ENCODE measurements around the gene SORL1. TPM values are rescaled to one million over a fixed set of nuclear protein-coding genes. Genes with fewer than 3 reads are reported as not detected.

The SORL1 gene
- total and polyA plus RNA-seq, 2 experiments from 2014 or later = 0.26 to 0.54 TPM

DNA sequence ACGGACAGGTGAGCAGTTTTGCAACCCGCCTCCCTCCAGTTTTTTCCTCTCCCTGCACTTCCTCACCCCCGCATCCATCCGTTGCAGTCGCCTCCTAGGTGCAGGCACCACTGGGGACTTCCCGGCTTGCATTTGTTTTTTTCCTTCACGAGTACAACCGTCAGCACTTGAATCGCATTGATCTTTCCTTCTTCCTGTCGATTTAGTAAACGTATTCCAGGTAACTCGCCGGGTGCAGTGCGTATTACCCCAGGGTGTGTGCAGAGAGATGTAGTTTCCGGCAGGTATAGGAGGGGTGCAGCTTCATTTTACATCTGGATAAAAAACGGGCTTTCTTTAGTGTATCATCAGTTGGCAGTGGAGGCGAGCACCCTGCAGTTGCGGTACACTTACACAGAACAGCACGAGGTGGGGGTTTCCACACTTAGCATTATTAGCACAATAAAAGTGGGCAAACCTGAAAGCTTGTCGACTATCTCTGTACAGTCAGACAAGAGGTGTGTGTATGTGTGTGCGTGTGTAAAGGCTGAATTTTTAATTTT is 566 bp downstream of the SORL1 start, which contains the start of gene SORL1-AS1:
SORL1-AS1 (minus strand) TSS at position 359 of the 542 bp plus-strand sequence.
- Histone ChIP-seq H4K20me1 (ENCODE audit: insufficient read depth) (no peaks in the 10 kb centered on the region), H2AFZ (peak within 1 kb of the TSS; percentile 78), H3K27me3 (replicated peaks; ENCODE audit: insufficient read depth) (peaks cover 47% of the 10 kb centered on the region), H3K4me3 (peak within 1 kb of the TSS; percentile 75), H3K27ac (no peak within 1 kb of the TSS), H3K4me2 (ENCODE audit: unreplicated experiment) (peak within 1 kb of the TSS; percentile 77), H3K9me3 (ENCODE audit: low read depth) (no peaks in the 10 kb centered on the region), H3K79me2 (ENCODE audit: insufficient read depth) (no peaks in the 10 kb centered on the region), H3K36me3 (ENCODE audit: low read depth) (no peaks in the 10 kb centered on the region), H3K4me1 (ENCODE audit: insufficient read depth) (no peaks in the 10 kb centered on the region), H3K9me2 (ENCODE audit: insufficient read depth) (no peaks in the 10 kb centered on the region), H3K9ac (no peak within 1 kb of the TSS), H3F3A (ENCODE audit: insufficient read depth) (no peaks in the 10 kb centered on the region)
- in situ Hi-C loops (cut with MboI) = no loop called here
- 7% methylated on average over 21 of the region's 21 CpGs for WGBS, 2 experiments (ENCODE audit: low coverage in 1 of 2, low lambda C conversion rate in 2 of 2, missing lambda C conversion rate in 2 of 2)
- no peak for DNase-seq
- TF ChIP-seq EZH2 (IDR thresholded peaks at IDR 0.05; ENCODE audit: insufficient read depth, poor library complexity, severe bottlenecking) (no peak), EZH2phosphoT487 (IDR thresholded peaks at IDR 0.05; ENCODE audit: insufficient read depth, low read depth) (no peak)

DNA sequence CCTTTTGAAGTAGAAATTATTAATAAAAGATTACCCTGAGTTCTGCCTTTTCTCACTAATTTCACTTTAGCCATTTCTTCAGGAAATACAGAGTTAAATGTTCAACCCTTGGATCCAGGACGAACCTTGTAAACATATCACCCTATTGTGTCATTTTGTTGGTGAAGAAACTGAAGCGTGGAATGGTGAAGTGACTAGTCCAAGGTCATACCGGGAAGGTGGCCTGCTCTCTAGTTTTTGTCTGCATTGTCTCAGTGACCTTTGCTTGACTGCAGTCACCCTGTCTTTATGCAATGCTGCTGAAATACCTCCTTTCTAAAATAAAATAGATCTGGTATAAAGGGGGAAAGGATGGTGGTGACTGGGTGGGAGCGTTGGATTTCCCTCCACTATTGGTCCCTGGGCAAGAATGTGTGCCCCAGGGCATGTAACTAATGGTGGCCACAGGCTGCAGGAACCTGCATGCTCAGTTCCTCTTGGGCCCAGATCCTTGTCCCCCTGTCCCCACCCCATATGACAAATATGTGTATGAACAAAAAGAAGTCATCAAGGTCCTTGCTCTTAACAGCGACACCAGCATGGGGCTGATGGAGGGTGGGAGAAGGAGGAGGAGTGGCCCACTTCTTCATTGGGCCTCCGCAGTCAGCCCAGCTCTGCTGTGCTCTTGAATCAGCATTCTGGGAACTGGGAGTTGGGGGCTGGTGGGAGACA is 1.6 kb downstream of the SORL1 start:
- Histone ChIP-seq H3K27ac (no peak overlapping the region), H2AFZ (no peak overlapping the region), H3K9ac (no peak overlapping the region), H4K20me1 (ENCODE audit: insufficient read depth) (no peaks in the 10 kb centered on the region), H3K36me3 (ENCODE audit: low read depth) (no peaks in the 10 kb centered on the region), H3K9me3 (ENCODE audit: low read depth) (no peaks in the 10 kb centered on the region), H3K4me3 (no peak overlapping the region), H3K9me2 (ENCODE audit: insufficient read depth) (no peaks in the 10 kb centered on the region), H3K4me2 (ENCODE audit: unreplicated experiment) (no peak overlapping the region), H3F3A (ENCODE audit: insufficient read depth) (no peaks in the 10 kb centered on the region), H3K4me1 (ENCODE audit: insufficient read depth) (no peaks in the 10 kb centered on the region), H3K27me3 (replicated peaks; ENCODE audit: insufficient read depth) (peaks cover 50% of the 10 kb centered on the region), H3K79me2 (ENCODE audit: insufficient read depth) (no peaks in the 10 kb centered on the region)
- TF ChIP-seq EZH2phosphoT487 (IDR thresholded peaks at IDR 0.05; ENCODE audit: insufficient read depth, low read depth) (no peak), EZH2 (IDR thresholded peaks at IDR 0.05; ENCODE audit: insufficient read depth, poor library complexity, severe bottlenecking) (no peak)
- 89 to 91% methylated on average over 6 of the region's 6 CpGs for WGBS, 2 experiments (ENCODE audit: low coverage in 1 of 2, low lambda C conversion rate in 2 of 2, missing lambda C conversion rate in 2 of 2)
- DNase-seq = no peak
- in situ Hi-C loops (cut with MboI) = no loop called here

DNA sequence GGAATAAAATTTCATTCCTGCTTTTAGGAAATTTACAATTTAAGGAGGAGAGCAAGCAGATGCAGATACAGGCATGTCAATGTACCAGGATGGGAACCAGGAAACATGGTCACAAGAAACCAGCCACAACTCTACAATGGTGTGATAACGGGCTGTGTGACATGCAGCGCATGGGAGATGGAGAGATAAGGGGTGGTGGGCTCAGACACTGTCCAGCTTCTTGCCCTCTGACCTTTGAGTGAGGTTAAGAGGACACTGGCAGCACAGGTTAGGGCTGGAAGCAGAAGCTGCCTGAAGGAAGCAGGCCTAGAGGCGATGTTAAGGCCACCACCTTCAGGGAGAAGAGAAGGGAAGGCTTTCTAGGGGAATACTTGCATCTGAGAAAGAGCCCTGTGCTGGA is 3.0 kb downstream of the SORL1 start:
- H3K27me3 ChIP-seq (replicated peaks; ENCODE audit: insufficient read depth) = peaks cover 49% of the 10 kb centered on the region
- TF ChIP-seq EZH2phosphoT487 (IDR thresholded peaks at IDR 0.05; ENCODE audit: insufficient read depth, low read depth) = no peak
- no peak for TF ChIP-seq EZH2 (IDR thresholded peaks at IDR 0.05; ENCODE audit: insufficient read depth, poor library complexity, severe bottlenecking)
- 91 to 93% methylated on average over 3 of the region's 3 CpGs for whole genome bisulfite sequencing, 2 experiments (ENCODE audit: low coverage in 1 of 2, low lambda C conversion rate in 2 of 2, missing lambda C conversion rate in 2 of 2)

DNA sequence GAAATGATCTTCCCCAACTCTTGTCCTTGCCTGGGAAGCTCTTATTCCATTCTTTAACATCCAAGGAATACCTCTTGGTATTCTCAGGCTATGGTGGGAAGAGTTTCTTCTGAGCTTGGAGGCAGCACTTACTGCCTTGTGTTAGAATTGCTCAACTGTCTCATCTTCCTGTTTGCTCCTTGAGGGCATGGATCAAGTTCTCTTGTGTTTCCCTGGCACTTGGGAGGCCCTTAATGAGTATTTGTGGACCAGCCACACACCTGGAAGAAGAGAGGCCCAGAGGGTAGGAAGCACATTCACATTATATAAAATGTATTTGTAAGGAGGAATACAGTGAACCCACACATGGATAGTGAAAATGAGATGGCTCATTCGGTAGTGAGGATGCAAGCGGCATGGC is 4.0 kb downstream of the SORL1 start:
- H3K27me3 ChIP-seq (replicated peaks; ENCODE audit: insufficient read depth) = peaks cover 43% of the 10 kb centered on the region
- H3K36me3 ChIP-seq (ENCODE audit: low read depth) = no peaks in the 10 kb centered on the region
- no peaks in the 10 kb centered on the region for H3F3A ChIP-seq (ENCODE audit: insufficient read depth)
- in situ Hi-C loops (cut with MboI) = no loop called here
- H3K4me1 ChIP-seq (ENCODE audit: insufficient read depth) = no peaks in the 10 kb centered on the region
- no peaks in the 10 kb centered on the region for H3K79me2 ChIP-seq (ENCODE audit: insufficient read depth)
- no peaks in the 10 kb centered on the region for H4K20me1 ChIP-seq (ENCODE audit: insufficient read depth)
- TF ChIP-seq EZH2phosphoT487 (IDR thresholded peaks at IDR 0.05; ENCODE audit: insufficient read depth, low read depth) (no peak), EZH2 (IDR thresholded peaks at IDR 0.05; ENCODE audit: insufficient read depth, poor library complexity, severe bottlenecking) (no peak)
- H3K4me2 ChIP-seq (ENCODE audit: unreplicated experiment) = no peak overlapping the region
- no peak overlapping the region for H3K4me3 ChIP-seq
- no peak overlapping the region for H3K27ac ChIP-seq
- no peaks in the 10 kb centered on the region for H3K9me3 ChIP-seq (ENCODE audit: low read depth)
- WGBS, 2 experiments (ENCODE audit: low coverage in 1 of 2, low lambda C conversion rate in 2 of 2, missing lambda C conversion rate in 2 of 2) = 80 to 83% methylated on average over 2 of the region's 2 CpGs
- no peak overlapping the region for H2AFZ ChIP-seq
- DNase-seq = no peak
- no peaks in the 10 kb centered on the region for H3K9me2 ChIP-seq (ENCODE audit: insufficient read depth)
- no peak overlapping the region for H3K9ac ChIP-seq

More for the DNA sequence above, 3.0 kb downstream of the SORL1 start:
- no peaks in the 10 kb centered on the region for H4K20me1 ChIP-seq (ENCODE audit: insufficient read depth)
- no peaks in the 10 kb centered on the region for H3K79me2 ChIP-seq (ENCODE audit: insufficient read depth)
- no peak for DNase-seq
- in situ Hi-C loops (cut with MboI) = no loop called here
- H3F3A ChIP-seq (ENCODE audit: insufficient read depth) = no peaks in the 10 kb centered on the region
- H3K9me2 ChIP-seq (ENCODE audit: insufficient read depth) = no peaks in the 10 kb centered on the region
- no peaks in the 10 kb centered on the region for H3K4me1 ChIP-seq (ENCODE audit: insufficient read depth)
- H3K9ac ChIP-seq = no peak overlapping the region
- H2AFZ ChIP-seq = no peak overlapping the region
- no peaks in the 10 kb centered on the region for H3K36me3 ChIP-seq (ENCODE audit: low read depth)
- H3K9me3 ChIP-seq (ENCODE audit: low read depth) = no peaks in the 10 kb centered on the region
- H3K4me2 ChIP-seq (ENCODE audit: unreplicated experiment) = no peak overlapping the region
- no peak overlapping the region for H3K4me3 ChIP-seq
- no peak overlapping the region for H3K27ac ChIP-seq

Measured in GM23248 (cell line).